ENCODE measurements around the gene TTC39B. TPM values are rescaled to one million over a fixed set of nuclear protein-coding genes. Genes with fewer than 3 reads are reported as not detected.

Gene TTC39B
- total RNA-seq, 1 experiment from 2014 or later = 6.0 TPM

GRCh38 chr9:15150939-15151338, 156.1 kb downstream of the TTC39B start:
- no TSS peak for BruUV-seq (replicated peaks)
- Mint-ChIP-seq H3K27ac (ENCODE audit: unreplicated experiment) (no peak overlapping the region), H3K4me3 (ENCODE audit: low read depth, unreplicated experiment) (no peak overlapping the region), H3K4me1 (ENCODE audit: low read depth, unreplicated experiment) (no peaks in the 10 kb centered on the region), H3K27me3 (ENCODE audit: unreplicated experiment) (no peaks in the 10 kb centered on the region), H3K36me3 (ENCODE audit: insufficient read depth, unreplicated experiment) (no peaks in the 10 kb centered on the region), H3K9me3 (ENCODE audit: low read depth, unreplicated experiment) (no peaks in the 10 kb centered on the region)
- CTCF ChIA-PET = no interaction called here
- no peak for DNase-seq
- intact Hi-C loops (cut with micrococcal nuclease; ENCODE audit: unreplicated experiment) = no loop called here
- TF ChIP-seq, protein P1, sequence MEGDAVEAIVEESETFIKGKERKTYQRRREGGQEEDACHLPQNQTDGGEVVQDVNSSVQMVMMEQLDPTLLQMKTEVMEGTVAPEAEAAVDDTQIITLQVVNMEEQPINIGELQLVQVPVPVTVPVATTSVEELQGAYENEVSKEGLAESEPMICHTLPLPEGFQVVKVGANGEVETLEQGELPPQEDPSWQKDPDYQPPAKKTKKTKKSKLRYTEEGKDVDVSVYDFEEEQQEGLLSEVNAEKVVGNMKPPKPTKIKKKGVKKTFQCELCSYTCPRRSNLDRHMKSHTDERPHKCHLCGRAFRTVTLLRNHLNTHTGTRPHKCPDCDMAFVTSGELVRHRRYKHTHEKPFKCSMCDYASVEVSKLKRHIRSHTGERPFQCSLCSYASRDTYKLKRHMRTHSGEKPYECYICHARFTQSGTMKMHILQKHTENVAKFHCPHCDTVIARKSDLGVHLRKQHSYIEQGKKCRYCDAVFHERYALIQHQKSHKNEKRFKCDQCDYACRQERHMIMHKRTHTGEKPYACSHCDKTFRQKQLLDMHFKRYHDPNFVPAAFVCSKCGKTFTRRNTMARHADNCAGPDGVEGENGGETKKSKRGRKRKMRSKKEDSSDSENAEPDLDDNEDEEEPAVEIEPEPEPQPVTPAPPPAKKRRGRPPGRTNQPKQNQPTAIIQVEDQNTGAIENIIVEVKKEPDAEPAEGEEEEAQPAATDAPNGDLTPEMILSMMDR (IDR thresholded peaks at IDR 0.05; ENCODE audit: unreplicated experiment) = no peak

DNA sequence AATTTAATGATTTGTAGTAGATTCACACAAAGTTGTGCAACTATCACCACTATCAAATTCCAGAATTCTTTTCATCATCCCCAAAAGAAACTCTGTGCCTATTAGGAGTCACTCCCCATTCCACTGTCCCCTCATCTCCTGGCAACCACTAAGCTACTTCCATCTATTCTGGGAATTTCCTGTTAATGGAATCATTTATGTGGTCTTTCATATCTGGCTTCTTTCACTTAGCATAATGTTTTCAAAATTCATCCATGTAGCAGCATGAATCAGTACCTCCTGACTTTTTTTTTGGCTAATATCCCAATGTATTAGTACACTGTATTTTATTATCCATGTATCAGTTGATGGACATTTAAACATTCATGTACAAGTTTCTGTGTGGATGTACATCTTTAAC, 157.6 kb downstream of the TTC39B start:
- Mint-ChIP-seq H3K27me3 (ENCODE audit: unreplicated experiment) (peaks cover 8% of the 10 kb centered on the region), H3K36me3 (ENCODE audit: insufficient read depth, unreplicated experiment) (no peaks in the 10 kb centered on the region), H3K4me1 (ENCODE audit: low read depth, unreplicated experiment) (no peaks in the 10 kb centered on the region), H3K27ac (ENCODE audit: unreplicated experiment) (no peak overlapping the region), H3K9me3 (ENCODE audit: low read depth, unreplicated experiment) (no peaks in the 10 kb centered on the region), H3K4me3 (ENCODE audit: low read depth, unreplicated experiment) (no peak overlapping the region)
- CTCF ChIA-PET = no interaction called here
- TF ChIP-seq, protein P1 (IDR thresholded peaks at IDR 0.05; ENCODE audit: unreplicated experiment) = no peak
- no peak for DNase-seq
- no TSS peak for BruUV-seq (replicated peaks)
- intact Hi-C loops (cut with micrococcal nuclease; ENCODE audit: unreplicated experiment) = no loop called here

DNA sequence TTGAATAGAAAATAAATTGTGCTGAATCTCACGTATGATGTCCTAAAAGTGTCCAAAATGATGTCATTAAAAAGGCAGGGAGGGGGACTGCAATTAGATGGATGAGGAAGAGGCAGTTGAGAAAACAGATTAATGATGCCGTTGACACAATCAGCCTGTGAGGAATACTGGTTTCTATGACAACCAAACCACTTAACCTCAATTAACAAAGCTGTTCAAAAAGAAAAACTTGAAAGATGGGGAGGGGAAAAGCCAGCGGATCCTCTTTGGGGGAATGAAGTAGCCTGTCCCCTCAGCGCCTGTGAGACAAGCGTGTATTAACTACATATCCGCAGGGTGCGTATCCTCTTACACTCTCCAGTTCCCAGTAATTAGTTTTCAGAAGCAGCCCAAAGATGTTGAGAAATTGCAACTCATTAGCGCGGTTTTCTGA, 160.7 kb downstream of the TTC39B start:
- intact Hi-C loops (cut with micrococcal nuclease; ENCODE audit: unreplicated experiment) = no loop called here
- no TSS peak for BruUV-seq (replicated peaks)
- DNase-seq = no peak
- no peak overlapping the region for H3K27ac Mint-ChIP-seq (ENCODE audit: unreplicated experiment)
- TF ChIP-seq, protein P1 (IDR thresholded peaks at IDR 0.05; ENCODE audit: unreplicated experiment) = no peak
- H3K9me3 Mint-ChIP-seq (ENCODE audit: low read depth, unreplicated experiment) = no peaks in the 10 kb centered on the region
- H3K27me3 Mint-ChIP-seq (ENCODE audit: unreplicated experiment) = peaks cover 14% of the 10 kb centered on the region
- H3K4me1 Mint-ChIP-seq (ENCODE audit: low read depth, unreplicated experiment) = no peaks in the 10 kb centered on the region
- no peaks in the 10 kb centered on the region for H3K36me3 Mint-ChIP-seq (ENCODE audit: insufficient read depth, unreplicated experiment)
- CTCF ChIA-PET = no interaction called here
- H3K4me3 Mint-ChIP-seq (ENCODE audit: low read depth, unreplicated experiment) = no peak overlapping the region

DNA sequence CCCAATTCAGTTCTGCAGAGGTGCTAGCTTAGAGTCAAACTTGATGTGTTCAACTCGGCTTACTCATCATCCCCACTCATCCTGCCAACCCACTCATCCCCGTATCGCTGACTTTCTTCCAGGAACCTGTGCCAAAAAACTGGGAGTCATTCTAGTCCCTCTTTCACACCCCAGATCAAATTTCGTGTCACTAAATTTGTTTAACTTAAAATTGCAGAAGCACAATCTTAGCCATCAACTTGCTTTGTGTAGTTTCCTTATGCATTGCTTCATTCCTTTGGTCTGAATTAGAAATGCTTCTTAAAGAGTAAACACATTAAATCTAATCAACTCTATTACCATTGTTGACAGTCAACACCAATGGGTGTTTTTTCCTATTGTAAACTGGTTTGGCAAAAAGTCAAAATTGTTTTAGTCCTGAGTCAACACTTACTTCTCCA, 162.4 kb downstream of the TTC39B start:
- intact Hi-C loops (cut with micrococcal nuclease; ENCODE audit: unreplicated experiment) = no loop called here
- BruUV-seq (replicated peaks) = no TSS peak
- Mint-ChIP-seq H3K27ac (ENCODE audit: unreplicated experiment) (no peak overlapping the region), H3K27me3 (ENCODE audit: unreplicated experiment) (peaks cover 14% of the 10 kb centered on the region), H3K9me3 (ENCODE audit: low read depth, unreplicated experiment) (no peaks in the 10 kb centered on the region), H3K36me3 (ENCODE audit: insufficient read depth, unreplicated experiment) (no peaks in the 10 kb centered on the region), H3K4me1 (ENCODE audit: low read depth, unreplicated experiment) (no peaks in the 10 kb centered on the region), H3K4me3 (ENCODE audit: low read depth, unreplicated experiment) (no peak overlapping the region)
- CTCF ChIA-PET = no interaction called here
- DNase-seq = no peak
- TF ChIP-seq, protein P1 (IDR thresholded peaks at IDR 0.05; ENCODE audit: unreplicated experiment) = no peak

All from Calu3 (cell line).